Smooth muscle cell of the umbilical artery (primary cell): ENCODE data around the gene MPV17. TPM values are rescaled to one million over a fixed set of nuclear protein-coding genes. Genes with fewer than 3 reads are reported as not detected.

Source experiments
- total RNA-seq: library from RNA; depleted of rRNA; stranded (reverse); fragments of >200 nt; gene quantifications from 2 replicates; pipeline ENCODE4 v1.2.3, GENCODE V29; 2014

Gene MPV17
- total RNA-seq = 73.6 and 107 TPM in 2 replicates

DNA sequence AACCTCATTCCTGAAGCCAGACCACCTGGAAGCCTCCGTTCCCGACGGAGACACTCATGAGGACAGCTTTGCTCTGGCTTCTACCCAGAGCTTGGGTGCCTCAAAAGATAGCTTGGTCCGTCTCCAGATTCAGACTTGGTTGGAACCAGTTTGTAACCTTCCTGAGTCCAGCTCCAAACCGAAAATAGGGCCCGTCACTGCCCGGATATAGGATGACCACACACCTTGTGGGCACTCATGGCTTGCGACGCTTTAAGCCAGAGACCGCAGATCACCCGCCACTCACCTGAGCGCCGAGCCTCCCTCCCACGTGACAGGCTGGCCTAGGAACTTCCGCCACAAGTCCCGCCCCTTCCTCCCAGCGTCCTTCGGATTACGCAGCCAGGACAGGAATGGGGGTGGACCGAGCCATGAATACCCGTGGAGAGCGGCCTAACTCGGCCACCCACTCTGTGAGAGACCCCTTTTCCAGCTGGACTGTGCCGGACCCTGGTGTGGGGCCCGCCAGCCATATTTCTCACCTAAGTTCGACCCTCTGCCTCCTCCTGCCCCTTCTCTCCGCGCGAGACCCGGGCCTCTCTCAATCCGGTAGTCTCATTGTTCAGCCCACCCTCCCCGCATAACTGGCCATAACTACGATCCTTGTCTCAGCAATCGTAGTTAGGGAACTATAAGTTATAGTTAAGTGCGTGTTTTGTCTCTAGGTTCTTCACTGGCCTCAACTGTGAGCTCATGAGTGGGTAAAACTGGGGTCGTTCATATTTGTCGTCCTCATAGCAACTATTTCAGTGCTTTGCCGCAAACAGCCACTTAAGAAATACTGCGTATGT, at the start of gene MPV17:
MPV17 (minus strand) TSS at position 332 of the 830 bp plus-strand sequence. CDS start 580 bp downstream, outside the sequence.

DNA sequence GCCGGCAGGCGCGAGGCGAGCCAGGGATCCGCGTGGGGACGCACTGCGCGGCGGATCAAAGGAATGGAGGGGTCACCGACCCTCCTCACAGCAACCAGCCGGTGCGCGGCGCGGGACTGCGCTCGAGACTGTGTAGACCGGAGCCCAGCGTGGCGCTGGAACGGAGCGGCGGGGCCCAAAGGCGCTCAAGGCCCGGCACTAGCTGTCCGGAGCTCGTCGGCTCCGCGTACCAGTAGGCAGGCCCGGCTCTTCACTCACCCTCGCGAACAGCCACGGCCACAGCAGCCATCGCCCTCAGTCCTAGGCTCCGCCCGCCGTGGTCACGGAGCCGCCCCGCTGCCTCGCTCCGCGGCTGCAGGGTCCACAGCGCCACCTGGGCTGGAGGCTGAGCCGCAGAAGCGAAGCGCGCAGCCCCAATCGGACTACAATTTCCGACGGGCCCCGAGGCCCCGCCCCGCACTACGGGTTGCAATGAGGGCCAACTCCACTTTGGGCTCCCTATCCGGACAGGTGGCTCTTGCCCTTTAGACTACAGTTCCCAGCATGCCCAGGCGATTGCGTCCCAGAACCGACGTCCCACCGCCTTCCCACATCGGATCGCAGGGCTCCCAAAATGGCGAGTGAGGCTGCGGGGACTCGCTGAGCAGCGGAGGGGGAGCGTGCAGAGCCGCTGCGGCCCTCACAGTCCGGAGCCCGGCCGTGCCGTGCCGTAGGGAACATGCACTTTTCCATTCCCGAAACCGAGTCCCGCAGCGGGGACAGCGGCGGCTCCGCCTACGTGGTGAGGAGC, 47.3 kb upstream of the MPV17 start, which contains the start of the genes EIF2B4 and SNX17:
EIF2B4 (minus strand) TSS at position 313 of the 790 bp plus-strand sequence; CDS start at position 289, 24 bp downstream.
SNX17 (plus strand) TSS at position 591 of the 790 bp plus-strand sequence; CDS start at position 719, 128 bp downstream.

DNA sequence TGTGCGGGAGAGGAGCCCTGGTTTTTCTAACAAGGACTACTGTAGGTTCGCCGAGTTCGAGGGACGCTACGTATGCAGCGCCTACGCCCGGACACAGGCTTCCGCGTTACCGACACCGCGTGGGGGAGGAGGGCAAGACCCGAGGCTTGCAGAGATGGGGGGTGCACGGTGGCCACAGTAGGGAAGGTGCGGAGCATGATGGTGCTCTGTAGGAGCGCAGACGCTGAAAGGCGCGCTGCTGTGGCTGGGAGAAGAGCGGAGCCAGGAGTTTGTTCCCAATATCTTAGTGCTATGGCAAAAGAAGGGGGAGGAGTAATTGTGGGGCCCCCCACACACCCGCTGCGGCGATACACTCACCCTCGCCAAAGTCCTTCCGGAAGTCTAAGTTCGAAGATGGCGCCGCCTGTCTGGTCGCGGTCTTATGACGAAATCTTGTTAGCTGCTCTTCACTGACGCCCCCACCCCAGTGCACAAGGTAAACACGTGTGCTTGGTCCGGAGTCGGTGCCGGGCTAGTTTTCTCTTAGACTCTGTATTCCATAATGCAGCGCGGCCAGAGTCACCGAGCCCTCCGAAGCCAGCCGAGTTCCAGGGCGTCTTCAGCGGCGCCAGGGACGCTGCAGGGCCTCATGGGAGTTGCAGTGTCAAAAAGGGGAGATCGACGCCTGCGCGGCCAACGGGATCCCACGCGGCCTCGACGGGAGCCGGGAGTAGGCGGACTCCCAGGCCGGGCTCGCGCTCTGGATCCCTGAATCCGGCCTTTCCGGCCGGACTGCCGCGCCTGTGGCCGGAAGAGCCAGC, 33.7 kb upstream of the MPV17 start, which contains the start of gene GTF3C2:
GTF3C2 (minus strand) TSS at position 383 of the 800 bp plus-strand sequence. CDS start 13,210 bp downstream, outside the sequence.

DNA sequence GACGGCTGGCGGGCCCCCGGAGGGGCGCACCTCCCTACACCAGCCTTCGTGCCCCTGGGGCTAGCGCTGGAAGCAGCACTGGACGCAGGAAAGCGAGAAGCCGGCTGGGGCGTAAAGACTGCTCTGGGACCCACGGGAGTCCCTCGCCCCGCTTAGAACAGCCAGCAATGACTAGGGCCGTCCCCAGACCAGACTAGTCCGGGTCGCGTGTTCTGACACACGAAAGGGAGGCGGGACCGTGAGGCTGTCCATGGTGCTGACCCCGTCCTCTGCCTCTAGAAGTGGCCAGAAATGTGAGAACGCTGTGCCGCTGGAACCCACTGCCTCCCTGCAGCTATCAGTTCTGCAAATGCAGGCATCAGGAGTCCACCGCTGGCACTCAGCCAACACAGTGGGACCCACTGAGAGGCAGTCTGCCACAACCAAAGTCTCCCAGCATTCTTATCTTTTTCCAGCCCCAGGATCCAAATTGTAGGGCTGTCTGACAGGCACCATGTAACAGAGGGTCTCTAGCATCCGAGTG, 14.5 kb downstream of the MPV17 start, which contains the start of gene UCN:
UCN (minus strand) TSS at position 87 of the 523 bp plus-strand sequence. CDS start 550 bp downstream, outside the sequence.

DNA sequence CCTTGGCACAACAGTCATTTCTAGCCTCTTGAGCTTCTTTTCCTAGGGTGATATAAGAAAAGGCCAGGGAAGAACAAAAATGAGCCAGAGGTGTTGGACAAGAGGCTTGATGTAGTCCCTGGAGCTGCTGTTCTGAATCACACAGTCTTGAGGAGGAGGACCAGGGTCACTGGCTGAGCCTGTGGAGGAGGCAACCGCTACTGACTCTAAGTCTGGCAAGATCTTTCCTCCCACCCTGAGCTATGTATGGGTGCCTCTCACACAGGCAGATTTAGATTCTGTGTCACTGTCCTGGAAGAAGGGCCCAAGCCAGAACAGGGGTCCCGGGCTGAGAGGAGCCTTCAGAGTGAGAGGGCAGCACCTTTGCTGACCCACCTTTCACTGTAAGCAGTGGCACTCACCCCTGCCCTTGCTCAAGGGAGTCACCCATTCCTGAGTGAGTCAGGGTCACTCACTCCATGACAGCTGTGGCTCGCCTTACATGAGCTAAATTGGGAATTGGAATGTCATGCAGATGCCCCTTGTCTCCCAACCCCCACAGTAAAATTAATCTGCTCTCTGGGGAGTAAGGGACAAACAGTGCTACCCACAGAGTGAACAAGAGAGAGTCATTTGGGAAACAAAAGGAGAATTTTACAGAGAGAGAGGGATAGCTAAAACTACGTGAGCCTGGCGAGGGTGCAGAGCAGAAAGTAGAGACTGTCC, 40.9 kb downstream of the MPV17 start, which contains the start of gene TRIM54:
TRIM54 (plus strand) TSS at position 575 of the 705 bp plus-strand sequence. CDS start 303 bp downstream, outside the sequence.

DNA sequence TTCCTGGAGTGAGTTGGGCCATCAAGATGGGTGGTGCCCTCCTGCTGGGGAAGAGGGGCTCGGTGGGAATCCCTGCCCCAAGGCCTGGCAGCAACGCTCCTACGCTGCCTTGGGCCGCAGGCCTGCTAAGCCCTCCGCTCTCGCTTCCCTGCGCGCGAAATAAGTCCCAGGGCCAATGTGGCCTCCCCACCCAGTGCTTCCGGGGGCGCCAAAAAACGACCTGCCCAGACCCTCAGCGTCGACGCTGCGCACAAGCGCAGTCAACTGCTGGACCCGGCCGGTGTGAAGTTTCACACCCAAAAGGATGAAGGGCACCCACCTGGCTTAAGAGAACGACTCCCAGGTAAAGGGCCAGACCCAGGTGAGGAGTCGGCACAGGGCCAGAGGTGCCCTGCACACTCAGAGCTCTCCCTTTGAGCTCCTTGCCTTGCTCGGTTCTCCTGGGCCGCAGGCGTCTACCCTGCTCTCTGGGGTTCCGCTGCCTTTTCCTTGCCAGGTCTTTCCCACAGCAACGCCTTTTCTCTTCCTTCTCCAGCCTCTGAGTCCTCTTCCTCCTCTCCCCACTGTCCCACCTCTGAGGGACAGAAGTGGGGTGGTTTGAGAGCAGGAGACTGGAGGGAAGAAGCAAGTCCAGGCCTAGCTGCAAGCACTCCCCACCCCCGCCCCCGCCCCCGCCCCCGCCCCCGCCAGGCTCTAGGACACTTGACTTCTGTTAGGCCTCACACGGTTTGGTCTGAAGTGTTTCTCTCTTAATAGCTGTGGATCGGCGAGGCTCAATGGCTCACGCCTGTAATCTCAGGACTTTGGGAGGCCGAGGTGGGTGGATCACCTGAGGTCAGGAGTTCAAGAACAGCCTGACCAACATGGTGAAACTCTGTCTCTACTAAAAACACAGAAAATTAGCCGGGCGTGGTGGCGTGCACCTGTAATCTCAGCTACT, 47.4 kb downstream of the MPV17 start, which contains the start of gene DNAJC5G:
DNAJC5G (plus strand) TSS at position 223 of the 940 bp plus-strand sequence. CDS start 1,296 bp downstream, outside the sequence.

GRCh38 chr2:27262379-27263286, 60.3 kb downstream of the MPV17 start, which contains the start of gene SLC30A3:
Gene SLC30A3 (minus strand): TSS chr2:27263047. CDS start chr2:27262906, 141 bp downstream.

Other genes with a start within 250 kb of the MPV17 start
- 394 and 462 TPM in 2 replicates for gene EMILIN1, start 244.5 kb downstream of the MPV17 start, total RNA-seq
- 0.59 and 1.2 TPM in 2 replicates for gene KHK, start 236.3 kb downstream of the MPV17 start, total RNA-seq
- 10.4 and 13.2 TPM in 2 replicates for gene CGREF1, start 204.0 kb downstream of the MPV17 start, total RNA-seq
- gene ABHD1, start 199.3 kb downstream of the MPV17 start, total RNA-seq = not detected in 2 replicates
- 41.3 and 46.9 TPM in 2 replicates for gene PREB, start 188.5 kb downstream of the MPV17 start, total RNA-seq
- gene PRR30, start 183.7 kb downstream of the MPV17 start, total RNA-seq = not detected in 2 replicates
- gene TCF23, start 174.1 kb downstream of the MPV17 start, total RNA-seq = not detected in 2 replicates
- 128 and 271 TPM in 2 replicates for gene ATRAID, start 111.1 kb downstream of the MPV17 start, total RNA-seq
- gene SLC5A6, start 110.8 kb downstream of the MPV17 start, total RNA-seq = 20.8 and 37.6 TPM in 2 replicates
- gene CAD, start 105.7 kb downstream of the MPV17 start, total RNA-seq = 32.1 and 72.8 TPM in 2 replicates
- gene SLC30A3, start 60.0 kb downstream of the MPV17 start, total RNA-seq = 0.09 TPM in 1 of 2 replicates, not detected in the other
- gene DNAJC5G, start 47.7 kb downstream of the MPV17 start, total RNA-seq = not detected in 2 replicates
- gene TRIM54, start 40.7 kb downstream of the MPV17 start, total RNA-seq = not detected in 2 replicates
- gene UCN, start 14.7 kb downstream of the MPV17 start, total RNA-seq = 0.30 and 0.42 TPM in 2 replicates
- gene GTF3C2, start 33.7 kb upstream of the MPV17 start, total RNA-seq = 28.8 and 35.8 TPM in 2 replicates
- gene EIF2B4, start 47.2 kb upstream of the MPV17 start, total RNA-seq = 17.8 and 23.0 TPM in 2 replicates
- 113 and 139 TPM in 2 replicates for gene SNX17, start 47.5 kb upstream of the MPV17 start, total RNA-seq
- gene ZNF513, start 57.6 kb upstream of the MPV17 start, total RNA-seq = 9.8 and 11.6 TPM in 2 replicates
- 56.4 and 77.7 TPM in 2 replicates for gene PPM1G, start 86.5 kb upstream of the MPV17 start, total RNA-seq
- 104 and 112 TPM in 2 replicates for gene NRBP1, start 105.5 kb upstream of the MPV17 start, total RNA-seq
- gene KRTCAP3, start 119.3 kb upstream of the MPV17 start, total RNA-seq = not detected in 2 replicates
- gene IFT172, start 166.6 kb upstream of the MPV17 start, total RNA-seq = 35.2 and 43.1 TPM in 2 replicates
- 10.7 and 17.3 TPM in 2 replicates for gene FNDC4, start 172.1 kb upstream of the MPV17 start, total RNA-seq
- 0.51 and 0.89 TPM in 2 replicates for gene GCKR, start 173.7 kb upstream of the MPV17 start, total RNA-seq